Gastroesophageal sphincter (tissue), 4 donors: ENCODE data around the gene MYDGF. TPM values are rescaled to one million over a fixed set of nuclear protein-coding genes. Genes with fewer than 3 reads are reported as not detected.
"Not testable (repeated sequence)": the region's sequence is repeated elsewhere in the genome, so short reads cannot be mapped to it uniquely, and the experiment has no call there.

ENCODE experiments used
- ATAC-seq: fragments of 150-250 bp; one replicate; pipeline ENCODE4 v1.9.1; 2016; ENCODE audit warnings: mild to moderate bottlenecking, moderate library complexity
- H3K27ac ChIP-seq, 4 donors: fragments of 200-600 bp; sonication (generic) in 3 of 4; 1 replicate in 3 of 4; 2 replicates in 1 of 4; pipeline ENCODE4 v1.5.1; 2016 to 2019
- H3K27me3 ChIP-seq: fragments of 200-600 bp; sonication (generic); one replicate; pipeline ENCODE4 v1.5.1; 2019
- H3K36me3 ChIP-seq, 2 donors: fragments of 200-600 bp; sonication (generic); one replicate each; pipeline ENCODE4 v1.5.1; 2019; ENCODE audit warnings: control low read depth in 1 of 2
- H3K4me1 ChIP-seq, 3 donors: fragments of 200-600 bp; sonication (generic); 1 replicate in 2 of 3; 2 replicates in 1 of 3; pipeline ENCODE4 v1.5.1; 2016 to 2019; ENCODE audit warnings: control low read depth in 2 of 3
- H3K4me3 ChIP-seq, 2 donors: fragments of 200-600 bp; sonication (generic); one replicate each; pipeline ENCODE4 v1.5.1; 2019; ENCODE audit warnings: mild to moderate bottlenecking in 1 of 2, moderate library complexity in 1 of 2
- H3K9me3 ChIP-seq, 3 donors: fragments of 200-600 bp; sonication (generic); one replicate each; pipeline ENCODE4 v1.5.1; 2017 to 2019; ENCODE audit warnings: control low read depth in 2 of 3
- CTCF ChIP-seq, 4 experiments: fragments of 200-600 bp in 2 of 4; fragments of 450-650 bp in 2 of 4; sonication (generic) in 1 of 4; IDR thresholded peaks; one replicate each; pipeline ENCODE4 v1.5.1; 2017 to 2019; ENCODE audit warnings: antibody characterized with exemption in 4 of 4, mild to moderate bottlenecking in 2 of 4, moderate library complexity in 2 of 4
- EP300 ChIP-seq: sonication (generic); formaldehyde crosslinking; IDR thresholded peaks from one replicate; pipeline ENCODE4 v1.6.1; 2017; ENCODE audit warnings: antibody characterized with exemption, mild to moderate bottlenecking
- POLR2A ChIP-seq, 2 donors: fragments of 450-650 bp; IDR thresholded peaks; one replicate each; pipeline ENCODE4 v1.6.1; 2017; ENCODE audit warnings: antibody characterized with exemption in 2 of 2, mild to moderate bottlenecking in 2 of 2, moderate library complexity in 1 of 2
- POLR2AphosphoS5 ChIP-seq: sonication (generic); formaldehyde crosslinking; IDR thresholded peaks from one replicate; pipeline ENCODE4 v1.6.1; 2017; ENCODE audit warnings: antibody characterized with exemption
- WGBS, 2 donors: methylation state at CpG; one replicate each; pipeline ENCODE4 v1.1.5; 2018; ENCODE audit warnings: low coverage in 1 of 2; 5-methylcytosine and 5-hydroxymethylcytosine counted together
- total RNA-seq, 4 donors: library from RNA; depleted of rRNA; stranded (reverse); fragments of >200 nt; gene quantifications; one replicate each; pipeline ENCODE4 v1.1.0, GENCODE V29; 2016

MYDGF gene
- total RNA-seq, 4 donors from 2014 or later = 20.5 to 44.6 (median 30.1) TPM

GRCh38 chr19:4684312-4685095, 14.4 kb upstream of the MYDGF start:
- TF ChIP-seq POLR2AphosphoS5 = no peak
- no peak for TF ChIP-seq CTCF (IDR thresholded peaks at IDR 0.05)
- no peak for TF ChIP-seq POLR2A (IDR thresholded peaks at IDR 0.05)
- no peak for TF ChIP-seq EP300
- H3K36me3 ChIP-seq = peaks cover 0 to 100% of the 10 kb centered on the region in 2 donors
- no peaks in the 10 kb centered on the region for H3K4me1 ChIP-seq
- H3K9me3 ChIP-seq = no peaks in the 10 kb centered on the region
- no peaks in the 10 kb centered on the region for H3K27me3 ChIP-seq
- H3K4me3 ChIP-seq = no peak overlapping the region
- no peak for ATAC-seq
- no peak overlapping the region for H3K27ac ChIP-seq
- 80% methylated on average over 3 of the region's 28 CpGs; no CpG with 5 or more reads in 1 of the 2 donors for WGBS, 2 donors

DNA sequence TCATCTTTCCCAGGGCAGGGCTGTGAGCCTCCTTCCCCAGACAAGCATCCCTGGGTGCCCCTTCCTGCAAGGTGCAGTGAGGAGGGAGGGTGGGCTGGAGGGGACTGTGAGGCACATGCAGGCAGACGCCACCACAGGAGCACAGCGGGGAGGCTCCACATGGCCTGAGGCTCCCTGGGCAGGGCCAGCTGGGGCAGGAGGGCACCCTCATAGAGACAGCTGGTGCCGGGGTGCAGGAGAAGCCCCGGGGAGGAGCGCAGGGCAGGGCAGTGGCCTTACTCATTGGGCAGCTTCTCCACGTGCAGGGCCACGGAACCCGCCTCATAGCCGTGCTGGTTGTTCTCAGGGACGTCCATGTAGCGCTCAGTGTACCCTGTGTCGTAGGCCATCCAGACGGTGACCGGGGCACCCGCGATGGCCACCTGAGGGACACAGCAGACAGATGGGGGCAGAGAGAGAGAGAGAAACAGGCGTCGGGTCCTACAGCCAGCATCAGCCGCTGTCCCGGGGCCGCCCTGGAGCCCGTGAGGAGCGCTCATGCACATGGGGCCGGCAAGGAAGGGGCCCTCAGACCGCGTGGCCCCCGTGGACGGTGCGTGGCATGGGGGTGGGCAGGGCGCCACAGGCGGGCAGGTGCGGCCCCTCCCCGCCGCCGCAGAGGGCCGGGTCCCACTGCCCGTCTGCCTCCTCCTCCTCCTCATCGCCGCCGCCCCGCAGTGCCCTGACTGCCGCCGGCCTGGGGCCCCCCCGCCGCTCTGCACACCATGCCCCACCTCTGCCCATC, 12.5 kb upstream of the MYDGF start:
- Histone ChIP-seq H3K4me1 (no peaks in the 10 kb centered on the region), H3K27ac (no peak overlapping the region), H3K9me3 (no peaks in the 10 kb centered on the region), H3K36me3 (peaks cover 0 to 100% of the 10 kb centered on the region in 2 donors), H3K27me3 (no peaks in the 10 kb centered on the region), H3K4me3 (no peak overlapping the region)
- no peak for TF ChIP-seq POLR2AphosphoS5
- no peak for TF ChIP-seq CTCF (IDR thresholded peaks at IDR 0.05)
- no peak for TF ChIP-seq EP300
- no peak for TF ChIP-seq POLR2A (IDR thresholded peaks at IDR 0.05)
- ATAC-seq = no peak
- WGBS, 2 donors = 93% methylated on average over 7 of the region's 45 CpGs; no CpG with 5 or more reads in 1 of the 2 donors

DNA sequence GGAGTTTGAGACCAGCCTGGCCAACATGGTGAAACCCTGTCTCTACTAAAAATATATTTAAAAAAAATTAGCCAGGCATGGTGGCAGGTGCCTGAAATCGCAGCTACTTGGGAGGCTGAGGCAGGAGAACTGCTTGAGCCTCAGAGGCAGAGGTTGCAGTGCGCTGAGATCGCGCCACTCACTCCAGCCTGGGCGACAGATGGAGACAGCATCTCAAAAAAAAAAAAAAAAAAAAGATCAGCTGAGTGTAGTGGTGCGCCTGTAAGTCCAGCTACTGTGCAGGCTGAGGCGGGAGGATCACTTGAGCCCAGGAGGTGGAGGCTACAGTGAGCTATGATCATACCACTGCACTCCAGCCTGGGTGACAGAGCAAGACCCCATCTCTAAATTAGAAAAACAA, 9.9 kb upstream of the MYDGF start:
- not testable (repeated sequence) for ATAC-seq, H3K9me3 ChIP-seq, H3K27me3 ChIP-seq, H3K4me1 ChIP-seq, H3K4me3 ChIP-seq, H3K27ac ChIP-seq
- WGBS, 2 donors = 100% methylated on average over 1 to 3 of the region's 7 CpGs
- peaks cover 0 to 100% of the 10 kb centered on the region in 2 donors for H3K36me3 ChIP-seq

DNA sequence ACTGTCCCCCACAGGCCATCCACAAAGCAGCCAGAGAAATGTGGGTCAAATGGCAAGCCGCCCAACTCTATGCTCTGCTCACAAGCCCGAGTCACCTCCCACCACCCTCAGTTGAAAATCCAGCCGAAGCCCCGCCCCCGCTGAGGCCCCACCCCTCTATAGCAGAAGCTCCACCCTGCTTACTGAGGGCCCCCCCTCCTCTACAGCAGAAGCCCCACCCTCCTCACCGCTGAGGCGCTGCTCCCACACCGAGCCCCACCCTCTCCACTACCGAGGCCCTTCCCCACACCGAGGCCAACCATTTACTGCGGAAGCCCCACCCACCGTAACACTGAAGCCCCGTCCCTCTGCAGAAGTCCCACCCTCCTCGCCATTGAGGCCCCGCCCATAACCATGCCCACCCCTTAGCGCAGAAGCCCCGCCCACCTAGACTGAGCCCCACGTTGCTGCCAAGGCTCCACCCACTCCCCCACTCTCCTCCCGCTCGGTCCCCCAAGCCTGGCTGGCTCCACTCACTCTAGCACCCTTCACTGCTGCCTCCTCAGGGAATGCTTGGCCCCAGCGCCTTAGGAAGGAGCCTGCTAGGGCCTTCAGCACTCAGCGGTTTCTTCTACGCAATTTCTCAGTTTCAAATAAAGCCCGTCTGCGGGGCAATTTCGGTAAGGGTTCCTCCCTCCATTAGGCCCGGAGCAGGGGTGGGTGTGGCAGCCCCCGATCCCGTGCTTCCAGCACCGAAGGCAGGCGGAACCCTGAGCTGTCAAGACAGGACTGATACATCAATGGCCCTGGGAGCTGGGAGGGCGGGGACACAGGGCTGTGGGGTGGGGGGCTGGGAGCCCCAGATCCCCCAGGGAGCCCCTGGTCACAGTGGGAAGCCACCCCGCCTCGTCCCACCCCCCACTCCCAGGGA, 9.0 kb upstream of the MYDGF start:
- H3K27me3 ChIP-seq = no peaks in the 10 kb centered on the region
- peak; percentile 50 for ATAC-seq
- no peaks in the 10 kb centered on the region for H3K9me3 ChIP-seq
- no peaks in the 10 kb centered on the region for H3K4me1 ChIP-seq
- WGBS, 2 donors = 41 to 50% methylated on average over 7 to 11 of the region's 34 CpGs
- peaks cover 0 to 95% of the 10 kb centered on the region in 2 donors for H3K36me3 ChIP-seq
- H3K27ac ChIP-seq = peak overlapping the region in 3 of 4 donors; percentile 15 to 46 (median 35)
- TF ChIP-seq CTCF (IDR thresholded peaks at IDR 0.05) (no peak), EP300 (no peak), POLR2A (IDR thresholded peaks at IDR 0.05) (no peak), POLR2AphosphoS5 (no peak)
- H3K4me3 ChIP-seq = no peak overlapping the region
